ENCODE measurements around the gene BCR. TPM values are rescaled to one million over a fixed set of nuclear protein-coding genes. Genes with fewer than 3 reads are reported as not detected.

The BCR gene
- total and polyA plus RNA-seq, 2 of the 8 experiments (the other 6 are each of a cell fraction or from before 2014, with no cell fraction given), result 66.7 to 130 TPM

GRCh38 chr22:23228503-23228902, 48.2 kb downstream of the BCR start:
- Histone ChIP-seq H3K4me2 (ENCODE audit: insufficient read depth in 1 of 2, low read depth in 2 of 2, low read length in 2 of 2) (no peak overlapping the region), H4K91ac (replicated peaks; ENCODE audit: insufficient read length, low read length) (no peak overlapping the region), H3K4me3 (ENCODE audit: extremely low read depth in 1 of 4, insufficient read depth in 2 of 4, low read depth in 3 of 4, low read length in 4 of 4) (no peak overlapping the region), H3K56ac (replicated peaks; ENCODE audit: insufficient read length, low read depth, low read length) (no peak overlapping the region), H3K27me3 (replicated peaks in 1 of 4; ENCODE audit: control insufficient read depth in 3 of 4, extremely low read depth in 1 of 4, insufficient read depth in 3 of 4, low read length in 3 of 4) (no peaks in the 10 kb centered on the region), H3K79me2 (ENCODE audit: control insufficient read depth in 1 of 2, insufficient read depth in 2 of 2, low read length in 2 of 2) (peaks cover 18 to 90% of the 10 kb centered on the region in 2 experiments), H3K36me3 (ENCODE audit: control insufficient read depth in 2 of 4, insufficient read depth in 4 of 4, low read length in 3 of 4) (no peaks in the 10 kb centered on the region), H4K20me1 (replicated peaks in 1 of 2; ENCODE audit: control insufficient read depth in 1 of 2, insufficient read depth in 2 of 2, low read length in 2 of 2) (peaks cover 11% of the 10 kb centered on the region in 2 experiments), H2BK15ac (ENCODE audit: low read length) (no peak overlapping the region), H3K23ac (ENCODE audit: insufficient read length) (no peak overlapping the region), H3K79me1 (ENCODE audit: low read depth, low read length) (peaks cover 32% of the 10 kb centered on the region), H3K9me3 (ENCODE audit: insufficient read depth in 2 of 2, low read depth in 1 of 2, low read length in 1 of 2) (peaks cover 0 to 12% of the 10 kb centered on the region in 2 experiments; a peak in 1 of 4 replicates), H2BK5ac (ENCODE audit: low read depth, low read length) (no peak overlapping the region), H3K4ac (replicated peaks; ENCODE audit: insufficient read length, low read depth, low read length) (no peak overlapping the region), H3K14ac (ENCODE audit: insufficient read length) (no peak overlapping the region), H3K23me2 (ENCODE audit: low read depth, low read length) (peaks cover 3% of the 10 kb centered on the region; the same call in 1 of the 2 replicates), H3K27ac (ENCODE audit: low read depth, low read length) (no peak overlapping the region), H3K18ac (ENCODE audit: extremely low read depth, low read length) (no peak overlapping the region), H4K8ac (ENCODE audit: extremely low read depth, insufficient read depth, low read length) (no peak overlapping the region), H4K5ac (ENCODE audit: insufficient read length, low read depth, low read length) (no peak overlapping the region), H2BK120ac (replicated peaks; ENCODE audit: low read depth, low read length) (no peak overlapping the region), H3K4me1 (replicated peaks in 1 of 4; ENCODE audit: control insufficient read depth in 3 of 4, insufficient read depth in 4 of 4, low read length in 3 of 4) (peaks cover 18 to 50% (median 32%) of the 10 kb centered on the region in 4 experiments), H2AK5ac (ENCODE audit: low read depth, low read length) (no peak overlapping the region), H2BK12ac (ENCODE audit: low read depth, low read length) (no peak overlapping the region), H2BK20ac (ENCODE audit: low read length) (no peak overlapping the region), H2AFZ (ENCODE audit: low read length) (no peak overlapping the region), H3K9ac (replicated peaks in 1 of 4; ENCODE audit: extremely low read depth in 1 of 4, low read depth in 3 of 4, low read length in 3 of 4) (no peak overlapping the region)
- CTCF ChIA-PET (ENCODE audit: partially characterized antibody), result interaction anchor here (0.9 to 1.9 kb wide), 5 partner anchors 10 to 50 kb away, joined by 3 to 8 read pairs (median 6); no protein-coding TSS in a partner anchor
- DNase-seq (ENCODE audit: low read depth in 1 of 2, low spot score in 2 of 2), result no peak
- WGBS, 2 experiments (ENCODE audit: extremely low coverage in 1 of 2, insufficient coverage in 1 of 2, insufficient read length in 1 of 2, insufficient replicate concordance in 2 of 2, low coverage in 1 of 2, low lambda C conversion rate in 2 of 2, missing lambda C conversion rate in 1 of 2), result 91% methylated on average over 2 of the region's 2 CpGs; no CpG with 5 or more reads in 1 of the 2 experiments
- FAIRE-seq, result no peak
- POLR2A ChIA-PET (ENCODE audit: partially characterized antibody), result interaction anchor here (4.1 to 4.8 kb wide), 2 partner anchors 14 to 47 kb away, joined by 17 to 31 read pairs; partner anchors contain the start of gene BCR

All from H1 (cell line).